ENCODE results near the gene TRIM75.
"Not testable (repeated sequence)": the region's sequence is repeated elsewhere in the genome, so short reads cannot be mapped to it uniquely, and the experiment has no call there.

TRIM75 gene

DNA sequence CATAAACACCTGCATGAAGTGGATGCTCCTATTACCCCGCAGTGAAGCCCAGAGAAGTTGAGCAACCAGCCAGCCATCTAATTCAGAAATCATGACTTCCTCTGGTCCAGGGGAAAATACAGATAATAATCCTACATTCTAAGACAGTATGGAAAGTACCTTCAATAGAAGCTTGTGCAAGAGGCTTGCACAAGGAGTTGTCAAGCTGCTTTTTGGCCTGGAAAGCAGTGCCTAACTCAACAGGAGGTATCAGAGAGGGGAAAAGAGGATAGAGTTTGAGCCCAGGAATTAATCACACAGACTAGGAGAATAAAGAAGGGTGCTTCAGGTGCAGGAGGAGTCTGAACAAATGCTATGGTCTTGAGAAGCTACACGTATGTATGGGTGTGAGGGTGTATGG, 32.3 kb downstream of the TRIM75 start:
- H3K4me2 ChIP-seq (ENCODE audit: low read length): no peak overlapping the region
- no peaks in the 10 kb centered on the region for H3K79me2 ChIP-seq (ENCODE audit: insufficient read depth, low read length)
- no peaks in the 10 kb centered on the region for H3K27me3 ChIP-seq (ENCODE audit: insufficient read depth, low read length)
- no peak for TF ChIP-seq EZH2 (IDR thresholded peaks at IDR 0.05; ENCODE audit: borderline replicate concordance, low read length)
- TF ChIP-seq, protein P1, sequence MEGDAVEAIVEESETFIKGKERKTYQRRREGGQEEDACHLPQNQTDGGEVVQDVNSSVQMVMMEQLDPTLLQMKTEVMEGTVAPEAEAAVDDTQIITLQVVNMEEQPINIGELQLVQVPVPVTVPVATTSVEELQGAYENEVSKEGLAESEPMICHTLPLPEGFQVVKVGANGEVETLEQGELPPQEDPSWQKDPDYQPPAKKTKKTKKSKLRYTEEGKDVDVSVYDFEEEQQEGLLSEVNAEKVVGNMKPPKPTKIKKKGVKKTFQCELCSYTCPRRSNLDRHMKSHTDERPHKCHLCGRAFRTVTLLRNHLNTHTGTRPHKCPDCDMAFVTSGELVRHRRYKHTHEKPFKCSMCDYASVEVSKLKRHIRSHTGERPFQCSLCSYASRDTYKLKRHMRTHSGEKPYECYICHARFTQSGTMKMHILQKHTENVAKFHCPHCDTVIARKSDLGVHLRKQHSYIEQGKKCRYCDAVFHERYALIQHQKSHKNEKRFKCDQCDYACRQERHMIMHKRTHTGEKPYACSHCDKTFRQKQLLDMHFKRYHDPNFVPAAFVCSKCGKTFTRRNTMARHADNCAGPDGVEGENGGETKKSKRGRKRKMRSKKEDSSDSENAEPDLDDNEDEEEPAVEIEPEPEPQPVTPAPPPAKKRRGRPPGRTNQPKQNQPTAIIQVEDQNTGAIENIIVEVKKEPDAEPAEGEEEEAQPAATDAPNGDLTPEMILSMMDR (IDR thresholded peaks at IDR 0.05; ENCODE audit: low read length): no peak
- H3K9ac ChIP-seq (ENCODE audit: low read length): no peak overlapping the region
- H4K20me1 ChIP-seq (ENCODE audit: insufficient read depth, low read length): no peaks in the 10 kb centered on the region
- H3K4me3 ChIP-seq (ENCODE audit: low read depth, low read length, poor library complexity, severe bottlenecking): no peak overlapping the region
- no peak overlapping the region for H2AFZ ChIP-seq (ENCODE audit: low read length)
- H3K9me3 ChIP-seq (ENCODE audit: low read length): no peaks in the 10 kb centered on the region
- peaks cover 48% of the 10 kb centered on the region for H3K36me3 ChIP-seq (ENCODE audit: insufficient read depth, low read length)
- no peaks in the 10 kb centered on the region for H3K9me2 ChIP-seq (ENCODE audit: low read depth, low read length)
- H3K27ac ChIP-seq (ENCODE audit: low read depth, low read length, poor library complexity, severe bottlenecking): no peak overlapping the region
- H3F3A ChIP-seq (ENCODE audit: insufficient read depth, low read length): no peaks in the 10 kb centered on the region
- H3K4me1 ChIP-seq (ENCODE audit: insufficient read depth, low read length, severe bottlenecking): no peaks in the 10 kb centered on the region

DNA sequence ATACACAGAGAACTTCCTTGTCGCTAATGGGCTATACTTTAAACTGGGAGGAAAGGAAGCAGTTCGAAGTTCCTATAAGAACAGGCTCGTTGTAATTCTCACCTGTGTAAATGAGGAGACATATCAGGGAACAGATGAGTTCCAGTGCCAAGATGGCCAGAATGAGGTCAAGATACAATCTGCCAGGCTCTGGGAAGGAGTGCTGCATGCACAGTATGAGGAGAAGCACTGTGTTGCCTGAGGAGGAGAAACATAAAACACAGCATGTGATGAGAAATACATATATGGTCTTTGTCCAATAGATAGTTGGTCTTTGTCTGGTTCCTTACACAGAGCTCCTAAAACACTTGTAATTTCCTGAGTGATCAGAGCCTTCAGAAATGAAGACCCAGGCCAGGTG, 34.7 kb downstream of the TRIM75 start:
- no peak overlapping the region for H3K27ac ChIP-seq (ENCODE audit: low read depth, low read length, poor library complexity, severe bottlenecking)
- H3K4me3 ChIP-seq (ENCODE audit: low read depth, low read length, poor library complexity, severe bottlenecking): no peak overlapping the region
- H3F3A ChIP-seq (ENCODE audit: insufficient read depth, low read length): no peaks in the 10 kb centered on the region
- no peak overlapping the region for H2AFZ ChIP-seq (ENCODE audit: low read length)
- H3K9me2 ChIP-seq (ENCODE audit: low read depth, low read length): no peaks in the 10 kb centered on the region
- no peaks in the 10 kb centered on the region for H3K27me3 ChIP-seq (ENCODE audit: insufficient read depth, low read length)
- no peaks in the 10 kb centered on the region for H3K79me2 ChIP-seq (ENCODE audit: insufficient read depth, low read length)
- no peaks in the 10 kb centered on the region for H3K4me1 ChIP-seq (ENCODE audit: insufficient read depth, low read length, severe bottlenecking)
- peaks cover 55% of the 10 kb centered on the region for H3K36me3 ChIP-seq (ENCODE audit: insufficient read depth, low read length)
- H3K9me3 ChIP-seq (ENCODE audit: low read length): no peaks in the 10 kb centered on the region
- H3K9ac ChIP-seq (ENCODE audit: low read length): no peak overlapping the region
- H4K20me1 ChIP-seq (ENCODE audit: insufficient read depth, low read length): no peaks in the 10 kb centered on the region
- no peak overlapping the region for H3K4me2 ChIP-seq (ENCODE audit: low read length)
- TF ChIP-seq EZH2 (IDR thresholded peaks at IDR 0.05; ENCODE audit: borderline replicate concordance, low read length): no peak
- TF ChIP-seq, protein P1 (IDR thresholded peaks at IDR 0.05; ENCODE audit: low read length): no peak

DNA sequence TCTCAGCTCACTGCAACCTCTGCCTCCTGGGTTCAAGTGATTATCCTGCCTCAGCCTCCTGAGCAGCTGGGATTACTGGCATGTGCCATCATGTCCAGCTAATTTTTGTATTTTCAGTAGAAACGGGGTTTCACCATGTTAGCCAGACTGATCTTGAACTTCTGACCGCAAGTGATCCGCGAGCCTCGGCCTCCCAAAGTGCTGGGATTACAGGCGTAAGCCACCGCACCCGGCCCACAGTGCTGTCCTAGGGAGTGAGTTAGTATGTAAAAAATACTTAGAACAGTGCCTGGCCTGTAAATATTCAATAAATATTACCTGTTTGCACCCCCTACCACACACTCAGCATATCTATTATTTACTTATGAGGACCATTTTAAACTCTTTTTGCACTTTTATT, 38.5 kb downstream of the TRIM75 start:
- not testable (repeated sequence) for H2AFZ ChIP-seq (ENCODE audit: low read length)
- H3K36me3 ChIP-seq (ENCODE audit: insufficient read depth, low read length): peaks cover 27% of the 10 kb centered on the region

DNA sequence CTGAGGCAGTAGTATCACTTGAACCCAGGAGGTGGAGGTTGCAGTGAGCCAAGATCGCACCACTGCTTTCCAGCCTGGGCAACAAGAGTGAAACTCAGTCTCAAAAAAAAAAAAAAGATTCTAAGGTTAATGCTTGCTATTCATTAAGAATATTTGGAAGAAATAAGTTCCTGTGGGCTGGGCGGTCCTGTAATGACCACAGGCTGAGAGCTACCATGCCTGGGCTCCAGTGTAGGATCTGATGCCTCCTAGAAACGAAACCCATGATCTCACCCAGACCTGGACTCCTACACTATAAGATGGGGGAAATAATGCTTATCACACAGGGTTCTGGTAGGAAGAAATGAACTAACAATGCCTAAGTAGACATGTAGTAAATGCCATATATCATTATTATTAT, 41.2 kb downstream of the TRIM75 start:
- Histone ChIP-seq H3K36me3 (ENCODE audit: insufficient read depth, low read length) (peaks cover 22% of the 10 kb centered on the region; the same call in 1 of the 2 replicates), H3K27me3 (ENCODE audit: insufficient read depth, low read length) (no peaks in the 10 kb centered on the region), H3K9me3 (ENCODE audit: low read length) (no peaks in the 10 kb centered on the region), H3K27ac (ENCODE audit: low read depth, low read length, poor library complexity, severe bottlenecking) (no peak overlapping the region), H3K4me2 (ENCODE audit: low read length) (no peak overlapping the region), H3K4me1 (ENCODE audit: insufficient read depth, low read length, severe bottlenecking) (no peaks in the 10 kb centered on the region), H4K20me1 (ENCODE audit: insufficient read depth, low read length) (no peaks in the 10 kb centered on the region), H3K4me3 (ENCODE audit: low read depth, low read length, poor library complexity, severe bottlenecking) (no peak overlapping the region), H3F3A (ENCODE audit: insufficient read depth, low read length) (no peaks in the 10 kb centered on the region), H3K9ac (ENCODE audit: low read length) (no peak overlapping the region), H3K79me2 (ENCODE audit: insufficient read depth, low read length) (no peaks in the 10 kb centered on the region), H2AFZ (ENCODE audit: low read length) (no peak overlapping the region), H3K9me2 (ENCODE audit: low read depth, low read length) (no peaks in the 10 kb centered on the region)
- no peak for TF ChIP-seq EZH2 (IDR thresholded peaks at IDR 0.05; ENCODE audit: borderline replicate concordance, low read length)
- TF ChIP-seq, protein P1 (IDR thresholded peaks at IDR 0.05; ENCODE audit: low read length): no peak

More for the DNA sequence above, 38.5 kb downstream of the TRIM75 start:
- not testable (repeated sequence) for H3K9me2 ChIP-seq (ENCODE audit: low read depth, low read length); H3K27ac ChIP-seq (ENCODE audit: low read depth, low read length, poor library complexity, severe bottlenecking); H3F3A ChIP-seq (ENCODE audit: insufficient read depth, low read length); H4K20me1 ChIP-seq (ENCODE audit: insufficient read depth, low read length); H3K4me2 ChIP-seq (ENCODE audit: low read length); H3K9me3 ChIP-seq (ENCODE audit: low read length); H3K79me2 ChIP-seq (ENCODE audit: insufficient read depth, low read length); H3K27me3 ChIP-seq (ENCODE audit: insufficient read depth, low read length); H3K9ac ChIP-seq (ENCODE audit: low read length); H3K4me3 ChIP-seq (ENCODE audit: low read depth, low read length, poor library complexity, severe bottlenecking); H3K4me1 ChIP-seq (ENCODE audit: insufficient read depth, low read length, severe bottlenecking)

All from OCI-LY1 (cell line).